ENCODE data around the gene C5orf46. TPM values are rescaled to one million over a fixed set of nuclear protein-coding genes. Genes with fewer than 3 reads are reported as not detected.

The C5orf46 gene
- total and polyA plus RNA-seq, 2 experiments from 2014 or later, result 2.7 TPM; not detected in 1

- Histone ChIP-seq H2AFZ (no peak overlapping the region), H3K4me2 (no peak overlapping the region), H3K27me3 (peaks cover 18% of the 10 kb centered on the region)
Measured at GRCh38 chr5:147869112-147869511, 37.2 kb downstream of the C5orf46 start.

GRCh38 chr5:147863454-147864158 lies 42.7 kb downstream of the C5orf46 start:
- no peaks in the 10 kb centered on the region for H4K20me1 ChIP-seq (ENCODE audit: insufficient read depth, poor library complexity, severe bottlenecking)
- TF ChIP-seq EZH2 (IDR thresholded peaks at IDR 0.05; ENCODE audit: borderline replicate concordance), result no peak
- TF ChIP-seq EZH2phosphoT487 (IDR thresholded peaks at IDR 0.05; ENCODE audit: low read depth, severe bottlenecking, unreplicated experiment), result no peak
- TF ChIP-seq CTCF (IDR thresholded peaks at IDR 0.05; ENCODE audit: poor library complexity), result no peak
- H3K27ac ChIP-seq, result no peak overlapping the region
- no peaks in the 10 kb centered on the region for H3K79me2 ChIP-seq
- peaks cover 6% of the 10 kb centered on the region for H3K4me1 ChIP-seq (ENCODE audit: insufficient read depth)
- H2AFZ ChIP-seq, result no peak overlapping the region
- H3K4me3 ChIP-seq, result no peak overlapping the region
- H3K36me3 ChIP-seq (replicated peaks; ENCODE audit: insufficient read depth, low read depth), result no peaks in the 10 kb centered on the region
- no peaks in the 10 kb centered on the region for H3K27me3 ChIP-seq
- no peaks in the 10 kb centered on the region for H3K9me3 ChIP-seq (ENCODE audit: low read depth)
- WGBS (ENCODE audit: low lambda C conversion rate, missing lambda C conversion rate), result 65% methylated on average over 3 of the region's 3 CpGs
- no peak overlapping the region for H3K4me2 ChIP-seq
- DNase-seq (ENCODE audit: low spot score), result no peak
- H3K9me2 ChIP-seq (replicated peaks; ENCODE audit: insufficient read depth), result no peaks in the 10 kb centered on the region

More at GRCh38 chr5:147869112-147869511, 37.2 kb downstream of the C5orf46 start:
- 30% methylated on average over 4 of the region's 4 CpGs for WGBS (ENCODE audit: low lambda C conversion rate, missing lambda C conversion rate)
- no peak overlapping the region for H3K4me3 ChIP-seq
- H4K20me1 ChIP-seq (ENCODE audit: insufficient read depth, poor library complexity, severe bottlenecking), result no peaks in the 10 kb centered on the region
- H3K4me1 ChIP-seq (ENCODE audit: insufficient read depth), result no peaks in the 10 kb centered on the region
- TF ChIP-seq EZH2 (IDR thresholded peaks at IDR 0.05; ENCODE audit: borderline replicate concordance), result no peak
- no peak for TF ChIP-seq EZH2phosphoT487 (IDR thresholded peaks at IDR 0.05; ENCODE audit: low read depth, severe bottlenecking, unreplicated experiment)
- no peak for TF ChIP-seq CTCF (IDR thresholded peaks at IDR 0.05; ENCODE audit: poor library complexity)
- no peaks in the 10 kb centered on the region for H3K36me3 ChIP-seq (replicated peaks; ENCODE audit: insufficient read depth, low read depth)
- no peaks in the 10 kb centered on the region for H3K9me2 ChIP-seq (replicated peaks; ENCODE audit: insufficient read depth)
- H3K9me3 ChIP-seq (ENCODE audit: low read depth), result no peaks in the 10 kb centered on the region
- no peaks in the 10 kb centered on the region for H3K79me2 ChIP-seq
- no peak for DNase-seq (ENCODE audit: low spot score)
- H3K27ac ChIP-seq, result no peak overlapping the region

- Histone ChIP-seq H3K4me3 (no peak overlapping the region), H3K27me3 (no peaks in the 10 kb centered on the region), H3K9me3 (ENCODE audit: low read depth) (no peaks in the 10 kb centered on the region), H3K27ac (no peak overlapping the region), H3K4me2 (no peak overlapping the region), H4K20me1 (ENCODE audit: insufficient read depth, poor library complexity, severe bottlenecking) (no peaks in the 10 kb centered on the region), H2AFZ (no peak overlapping the region), H3K79me2 (no peaks in the 10 kb centered on the region), H3K4me1 (ENCODE audit: insufficient read depth) (peaks cover 6% of the 10 kb centered on the region), H3K9me2 (replicated peaks; ENCODE audit: insufficient read depth) (no peaks in the 10 kb centered on the region), H3K36me3 (replicated peaks; ENCODE audit: insufficient read depth, low read depth) (no peaks in the 10 kb centered on the region)
- no peak for TF ChIP-seq CTCF (IDR thresholded peaks at IDR 0.05; ENCODE audit: poor library complexity)
- TF ChIP-seq EZH2 (IDR thresholded peaks at IDR 0.05; ENCODE audit: borderline replicate concordance), result no peak
- no peak for TF ChIP-seq EZH2phosphoT487 (IDR thresholded peaks at IDR 0.05; ENCODE audit: low read depth, severe bottlenecking, unreplicated experiment)
- no peak for DNase-seq (ENCODE audit: low spot score)
- WGBS (ENCODE audit: low lambda C conversion rate, missing lambda C conversion rate), result 63% methylated on average over 1 of the region's 1 CpG
Measured at GRCh38 chr5:147860641-147861025, 45.7 kb downstream of the C5orf46 start.
